ENCODE results near the gene GATA5.

DNA sequence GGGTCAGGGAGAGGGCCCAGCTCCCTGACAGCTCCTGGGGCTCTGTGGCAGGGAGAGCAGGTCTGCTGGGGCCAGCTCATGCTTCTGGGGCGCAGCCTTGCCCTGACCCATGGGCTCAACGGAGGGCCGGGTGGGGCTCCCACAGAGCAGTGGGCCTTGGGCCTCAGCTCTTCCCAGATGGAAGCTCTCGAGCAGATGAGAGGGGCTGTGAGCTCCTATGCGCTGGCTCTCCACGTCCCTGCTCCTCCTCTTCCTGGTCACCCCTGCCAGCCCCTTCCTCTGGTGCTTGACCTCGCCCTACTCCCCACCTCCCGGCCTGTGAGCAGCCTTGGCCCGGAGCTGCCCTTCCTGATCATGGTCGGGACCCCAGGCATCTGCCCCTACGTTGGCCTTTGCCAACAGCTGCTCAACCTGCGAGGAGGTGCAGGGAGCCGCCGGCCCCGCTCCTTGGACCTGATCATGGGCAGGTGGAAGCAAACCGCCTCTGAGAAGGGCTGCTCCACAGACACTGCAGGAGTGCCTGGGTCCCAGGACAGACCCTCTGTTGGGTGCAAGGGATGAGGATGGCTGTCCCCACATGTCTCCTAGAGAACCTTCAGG is 26.8 kb upstream of the GATA5 start:
- TF ChIP-seq EZH2 (IDR thresholded peaks at IDR 0.05; ENCODE audit: insufficient read depth, low read length): no peak
- TF ChIP-seq, protein P1, sequence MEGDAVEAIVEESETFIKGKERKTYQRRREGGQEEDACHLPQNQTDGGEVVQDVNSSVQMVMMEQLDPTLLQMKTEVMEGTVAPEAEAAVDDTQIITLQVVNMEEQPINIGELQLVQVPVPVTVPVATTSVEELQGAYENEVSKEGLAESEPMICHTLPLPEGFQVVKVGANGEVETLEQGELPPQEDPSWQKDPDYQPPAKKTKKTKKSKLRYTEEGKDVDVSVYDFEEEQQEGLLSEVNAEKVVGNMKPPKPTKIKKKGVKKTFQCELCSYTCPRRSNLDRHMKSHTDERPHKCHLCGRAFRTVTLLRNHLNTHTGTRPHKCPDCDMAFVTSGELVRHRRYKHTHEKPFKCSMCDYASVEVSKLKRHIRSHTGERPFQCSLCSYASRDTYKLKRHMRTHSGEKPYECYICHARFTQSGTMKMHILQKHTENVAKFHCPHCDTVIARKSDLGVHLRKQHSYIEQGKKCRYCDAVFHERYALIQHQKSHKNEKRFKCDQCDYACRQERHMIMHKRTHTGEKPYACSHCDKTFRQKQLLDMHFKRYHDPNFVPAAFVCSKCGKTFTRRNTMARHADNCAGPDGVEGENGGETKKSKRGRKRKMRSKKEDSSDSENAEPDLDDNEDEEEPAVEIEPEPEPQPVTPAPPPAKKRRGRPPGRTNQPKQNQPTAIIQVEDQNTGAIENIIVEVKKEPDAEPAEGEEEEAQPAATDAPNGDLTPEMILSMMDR (IDR thresholded peaks at IDR 0.05; ENCODE audit: insufficient read depth, low read depth, low read length): no peak
